ENCODE data around the gene CLEC3A.
A peak's percentile ranks its signal among the peaks of the same experiment; 100 is the strongest.
"Not testable (repeated sequence)": the region's sequence is repeated elsewhere in the genome, so short reads cannot be mapped to it uniquely, and the experiment has no call there.

The CLEC3A gene, protein sequence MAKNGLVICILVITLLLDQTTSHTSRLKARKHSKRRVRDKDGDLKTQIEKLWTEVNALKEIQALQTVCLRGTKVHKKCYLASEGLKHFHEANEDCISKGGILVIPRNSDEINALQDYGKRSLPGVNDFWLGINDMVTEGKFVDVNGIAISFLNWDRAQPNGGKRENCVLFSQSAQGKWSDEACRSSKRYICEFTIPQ

GRCh38 chr16:78022347-78023060 lies at the start of gene CLEC3A:
Gene CLEC3A, plus strand, starts transcription at chr16:78022548. Its CDS starts 79 bp downstream, at chr16:78022627.
- no peak for DNase-seq

GRCh38 chr16:77974883-77975282 lies 47.5 kb upstream of the CLEC3A start:
- DNase-seq, result no peak

- DNase-seq, result no peak
Measured at GRCh38 chr16:77975942-77976341, 46.4 kb upstream of the CLEC3A start.

- no peak for DNase-seq
Measured at GRCh38 chr16:77977339-77977738, 45.0 kb upstream of the CLEC3A start.

- DNase-seq, result no peak
Measured at GRCh38 chr16:77985111-77985510, 37.2 kb upstream of the CLEC3A start.

GRCh38 chr16:77986011-77986740 lies 36.2 kb upstream of the CLEC3A start:
- DNase-seq, result no peak

- no peak for DNase-seq
Measured at GRCh38 chr16:77987810-77988209, 34.5 kb upstream of the CLEC3A start.

GRCh38 chr16:77989846-77990245 lies 32.5 kb upstream of the CLEC3A start:
- DNase-seq, result no peak

- DNase-seq, result no peak
Measured at GRCh38 chr16:77991701-77992100, 30.6 kb upstream of the CLEC3A start.

GRCh38 chr16:77992381-77992780 lies 30.0 kb upstream of the CLEC3A start:
- not testable (repeated sequence) for DNase-seq

- peak; percentile 73 for DNase-seq
Measured at GRCh38 chr16:77993111-77993985, 29.0 kb upstream of the CLEC3A start.

DNA sequence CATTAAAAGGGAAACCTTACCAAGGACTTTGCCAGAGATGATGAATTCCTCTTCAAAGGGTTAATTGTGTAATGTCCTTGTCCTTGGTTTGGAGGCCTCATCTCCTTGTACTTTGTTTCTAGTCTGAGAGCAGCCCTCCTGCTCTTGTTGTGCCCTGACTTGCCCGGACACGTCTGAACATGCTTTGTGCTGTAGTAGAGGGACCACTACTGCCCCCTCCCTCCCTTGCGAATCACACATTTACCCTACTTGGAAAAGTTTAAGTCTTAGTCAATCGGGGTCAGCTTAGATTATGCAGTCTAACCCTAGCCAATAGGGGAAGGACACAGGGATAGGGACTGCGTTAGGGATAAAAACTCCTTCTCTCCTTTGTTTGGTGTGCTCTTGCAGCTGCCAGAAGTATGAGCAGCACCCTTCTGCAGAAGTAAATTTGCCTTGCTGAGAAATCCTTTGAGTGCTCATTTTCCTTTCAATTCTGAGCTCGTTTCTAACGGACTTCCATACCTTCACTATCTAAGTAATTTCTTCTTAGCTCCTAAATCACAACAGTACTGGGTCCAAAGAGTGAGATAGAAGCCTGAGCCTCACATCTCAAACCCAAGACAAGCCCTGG lies 26.4 kb upstream of the CLEC3A start:
- no peak for DNase-seq

GRCh38 chr16:77998350-77999023 lies 23.9 kb upstream of the CLEC3A start:
- DNase-seq, result no peak

GRCh38 chr16:78001451-78002025 lies 20.8 kb upstream of the CLEC3A start:
- no peak for DNase-seq

DNA sequence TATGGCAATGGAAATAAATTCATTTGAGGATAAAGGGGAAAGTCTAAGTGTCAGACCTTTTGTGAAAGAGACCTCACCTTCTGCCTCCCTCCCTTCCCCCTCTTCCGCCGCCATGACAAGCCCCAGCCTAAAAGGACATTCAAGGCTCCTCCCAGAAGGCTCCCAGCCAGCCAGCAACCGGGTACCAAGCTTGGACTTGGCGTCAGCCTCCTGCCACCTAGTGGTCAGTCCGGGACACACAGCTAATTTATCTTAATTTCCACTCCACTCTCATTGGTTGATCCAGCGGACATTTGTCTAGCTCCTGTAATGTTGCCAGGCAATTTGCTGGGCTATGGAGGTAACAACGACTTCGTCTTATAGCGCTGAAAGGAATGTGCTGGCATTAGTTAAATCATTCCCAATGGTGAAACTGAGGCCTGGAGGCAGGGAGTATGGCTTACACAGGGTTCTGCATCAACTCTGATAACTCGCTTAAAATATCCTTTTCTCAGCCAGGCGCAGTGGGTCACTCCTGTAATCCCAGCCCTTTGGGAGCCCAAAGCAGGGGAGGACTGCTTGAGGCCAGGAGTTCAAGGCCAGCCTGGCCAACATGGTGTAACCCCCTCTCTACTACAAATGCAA lies 19.3 kb upstream of the CLEC3A start:
- peak; percentile 85 for DNase-seq

DNA sequence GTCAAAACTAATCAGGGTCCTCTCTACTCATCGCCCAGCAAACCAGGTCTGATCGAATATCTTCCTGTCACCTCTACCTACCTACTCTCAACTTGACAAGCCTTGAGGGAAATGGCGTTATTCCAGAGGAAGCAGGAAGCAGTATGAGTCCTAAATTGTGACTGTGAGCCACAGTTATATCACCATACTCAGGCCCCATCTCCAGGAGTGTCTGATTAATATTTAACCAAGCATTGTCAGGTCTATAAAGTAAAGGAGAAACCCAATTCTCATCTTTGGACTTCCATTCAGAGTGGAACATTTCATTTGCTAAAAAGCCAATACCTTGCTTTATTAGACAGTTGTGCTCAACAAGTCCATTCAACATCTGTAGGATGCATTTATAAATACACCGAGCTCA lies 17.8 kb upstream of the CLEC3A start:
- DNase-seq, result no peak

- no peak for DNase-seq
Measured at GRCh38 chr16:78005881-78006280, 16.5 kb upstream of the CLEC3A start.

DNA sequence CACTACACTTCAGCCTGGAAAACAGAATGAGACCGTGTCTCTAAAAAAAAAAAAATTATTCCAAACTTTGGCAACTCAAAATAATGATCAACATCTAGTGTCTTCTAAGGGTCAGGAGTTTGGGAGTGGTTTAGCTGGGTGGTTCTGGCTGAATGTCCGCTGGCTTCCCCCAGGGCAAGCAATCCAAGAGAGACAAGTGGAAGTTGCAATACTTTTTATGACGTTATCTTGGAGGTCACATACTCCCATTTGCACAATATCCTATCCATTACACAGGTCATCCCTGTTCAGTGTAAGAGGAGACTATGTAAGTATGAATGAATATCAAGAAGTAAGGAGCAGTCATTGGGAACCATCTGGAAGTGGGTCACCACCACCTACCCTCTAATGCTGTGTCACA lies 15.2 kb upstream of the CLEC3A start:
- no peak for DNase-seq

- no peak for DNase-seq
Measured at GRCh38 chr16:78024159-78024558, 1.8 kb downstream of the CLEC3A start.

DNA sequence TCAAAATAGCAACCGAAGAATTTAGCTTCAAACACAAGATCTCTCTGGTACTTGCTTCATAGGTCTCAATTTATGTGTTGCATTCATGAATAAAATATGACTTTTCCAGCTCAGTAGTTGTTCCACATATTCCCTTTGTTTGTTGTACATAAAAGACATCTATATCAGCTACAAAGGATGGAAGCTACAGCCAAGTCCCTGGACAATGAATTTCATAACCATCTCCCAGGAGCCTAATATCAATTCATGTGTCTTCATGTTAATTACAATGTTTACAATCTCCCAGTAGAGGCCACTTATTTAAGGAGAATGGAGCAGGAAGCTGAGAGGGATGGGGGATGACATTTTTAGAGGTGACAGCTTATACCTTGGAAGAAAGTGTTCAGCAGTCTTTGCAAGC lies 3.3 kb downstream of the CLEC3A start:
- no peak for DNase-seq

DNA sequence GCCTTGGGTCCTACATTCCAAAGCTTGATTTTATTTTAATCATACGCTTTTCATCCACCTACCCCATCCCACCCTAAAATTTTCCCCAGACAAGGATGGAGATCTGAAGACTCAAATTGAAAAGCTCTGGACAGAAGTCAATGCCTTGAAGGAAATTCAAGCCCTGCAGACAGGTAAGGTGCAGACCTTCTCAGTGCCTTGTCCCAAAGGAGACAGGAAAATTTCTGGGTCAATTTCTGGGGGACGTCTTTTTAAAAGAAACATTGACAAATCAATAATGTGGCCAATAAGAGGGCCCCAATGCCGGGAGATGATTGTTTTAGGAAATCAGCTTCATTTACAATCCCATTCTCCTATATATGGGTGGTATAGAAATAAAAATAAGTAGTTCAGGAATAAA lies 5.7 kb downstream of the CLEC3A start:
- no peak for DNase-seq

All from fibroblast of upper back skin (primary cell).